ENCODE measurements around the gene DKC1.

DNA sequence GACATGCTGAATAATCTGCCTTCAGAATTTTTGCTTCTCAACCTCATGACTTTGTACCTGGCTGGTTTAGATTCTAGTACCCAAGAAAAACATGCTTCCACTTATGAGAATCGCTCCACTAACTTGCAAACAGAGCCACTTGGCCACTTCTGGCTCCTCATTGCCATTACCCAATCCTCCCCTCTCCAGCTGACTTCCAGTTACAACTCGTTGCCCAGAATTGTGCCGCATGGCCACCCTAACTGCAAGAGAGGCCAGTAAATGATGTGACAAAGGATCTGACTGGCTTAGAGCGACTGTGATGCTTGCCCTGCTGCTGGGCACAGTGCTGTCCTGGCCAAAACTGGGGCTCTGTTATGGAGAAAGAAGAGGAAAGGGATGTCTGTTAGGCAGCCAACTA is 4.0 kb upstream of the DKC1 start:
- TF ChIP-seq SRF (IDR thresholded peaks at IDR 0.05; ENCODE audit: low read depth) (no peak), CBX3 (IDR thresholded peaks at IDR 0.05; ENCODE audit: low read depth) (no peak), RAD21 (IDR thresholded peaks at IDR 0.05; ENCODE audit: low read depth) (no peak), CTCF (IDR thresholded peaks at IDR 0.05 in 2 of 3, conservative IDR thresholded peaks at IDR 0.05 in 1 of 3; ENCODE audit: borderline replicate concordance in 1 of 3, insufficient read depth in 1 of 3, low read depth in 2 of 3, low read length in 2 of 3) (no peak), POLR2AphosphoS5 (IDR thresholded peaks at IDR 0.05; ENCODE audit: low read depth, low read length) (no peak), POLR2A (IDR thresholded peaks at IDR 0.05; ENCODE audit: borderline replicate concordance, extremely low read depth, insufficient read depth, insufficient read length) (no peak), YY1 (IDR thresholded peaks at IDR 0.05; ENCODE audit: extremely low read depth, insufficient replicate concordance, low read depth, low read length) (no peak), REST (IDR thresholded peaks at IDR 0.05; ENCODE audit: low read depth) (no peak)

Measured in HCT116 (cell line).